ENCODE data around the gene ACVRL1.

ACVRL1 gene

DNA sequence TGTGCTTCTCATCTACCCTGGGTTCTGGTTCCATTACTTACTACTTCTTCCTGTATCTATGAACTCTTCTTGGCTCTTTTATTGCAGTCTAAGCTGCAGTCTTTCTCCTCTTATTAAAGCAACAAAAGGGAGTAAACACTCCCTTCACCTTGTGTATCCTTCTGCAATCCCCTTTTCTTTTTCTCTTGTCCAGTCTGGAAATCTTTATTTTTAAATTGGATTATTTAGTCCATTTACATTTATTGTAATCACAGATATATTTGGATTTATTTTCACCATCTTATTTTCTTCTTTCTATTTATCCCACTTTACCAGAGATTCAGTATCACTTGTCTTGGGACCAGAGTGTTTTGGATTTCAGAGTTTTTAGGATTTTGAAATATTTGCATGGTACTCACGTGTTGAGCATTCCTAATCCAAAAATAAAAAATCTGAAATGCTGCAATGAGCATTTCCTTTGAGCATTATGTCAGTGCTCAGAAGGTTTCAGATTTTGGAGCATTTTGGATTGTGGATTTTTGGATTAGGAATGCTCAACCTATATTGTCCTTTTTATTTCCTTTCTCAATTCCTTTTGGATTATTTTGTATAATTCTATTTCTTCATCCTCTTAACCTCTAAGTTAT, 37.4 kb downstream of the ACVRL1 start:
- no peak for DNase-seq

- no peak for DNase-seq
Measured at GRCh38 chr12:51947246-51947996, 40.1 kb downstream of the ACVRL1 start.

DNA sequence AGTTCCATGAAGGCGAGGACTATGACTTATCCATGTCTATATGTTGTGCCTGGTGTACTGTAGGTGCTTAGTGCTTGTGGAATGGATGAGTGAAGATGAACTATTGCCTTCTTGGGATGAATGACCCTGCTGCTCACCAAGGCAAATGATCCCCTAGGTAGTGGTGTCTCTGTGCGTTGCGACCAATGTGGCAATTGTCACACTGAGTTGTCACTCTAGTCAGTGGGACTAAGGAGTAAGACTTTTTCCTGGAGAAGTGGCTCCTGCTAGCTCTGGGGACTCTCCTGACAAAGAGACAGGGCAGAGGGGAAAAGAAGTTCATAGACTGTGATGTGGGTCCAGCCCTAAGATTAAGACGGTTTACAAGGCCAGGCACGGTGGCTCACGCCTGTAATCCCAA, 40.8 kb downstream of the ACVRL1 start:
- no peak for DNase-seq

DNA sequence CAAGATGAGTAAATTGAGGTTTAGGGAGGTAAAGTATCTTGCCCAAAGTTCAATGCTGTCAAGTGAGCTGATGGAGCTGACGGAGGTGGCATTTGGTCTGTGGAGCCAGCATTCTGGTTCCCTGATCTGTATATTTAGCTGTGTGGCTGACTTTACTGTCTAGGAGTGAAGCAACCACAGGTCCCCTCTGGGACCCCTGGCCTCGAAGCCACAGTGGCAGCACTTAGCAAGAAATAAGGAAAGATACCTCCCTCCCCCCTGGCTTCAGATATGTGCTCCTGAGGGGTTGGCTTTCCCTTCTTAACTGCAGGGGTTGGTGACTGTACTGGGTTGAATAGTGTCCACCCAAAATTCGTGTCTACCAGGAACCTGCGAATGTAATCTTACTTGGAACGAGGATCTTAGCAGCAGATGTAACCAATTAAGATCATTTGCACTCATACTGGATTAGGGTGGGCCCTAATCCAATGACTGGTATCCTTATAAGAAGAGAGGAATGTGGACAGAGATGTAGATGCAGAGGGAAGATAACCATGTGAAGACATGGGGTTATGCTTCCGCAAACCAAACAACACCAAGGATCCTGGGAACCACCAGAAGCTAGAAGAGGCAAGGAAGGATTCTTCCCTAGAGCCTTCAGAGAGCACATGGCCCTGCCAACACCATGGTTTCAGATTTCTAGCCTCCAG, 42.2 kb downstream of the ACVRL1 start:
- no peak for DNase-seq

GRCh38 chr12:51950682-51951198, 43.4 kb downstream of the ACVRL1 start:
- no peak for DNase-seq

DNA sequence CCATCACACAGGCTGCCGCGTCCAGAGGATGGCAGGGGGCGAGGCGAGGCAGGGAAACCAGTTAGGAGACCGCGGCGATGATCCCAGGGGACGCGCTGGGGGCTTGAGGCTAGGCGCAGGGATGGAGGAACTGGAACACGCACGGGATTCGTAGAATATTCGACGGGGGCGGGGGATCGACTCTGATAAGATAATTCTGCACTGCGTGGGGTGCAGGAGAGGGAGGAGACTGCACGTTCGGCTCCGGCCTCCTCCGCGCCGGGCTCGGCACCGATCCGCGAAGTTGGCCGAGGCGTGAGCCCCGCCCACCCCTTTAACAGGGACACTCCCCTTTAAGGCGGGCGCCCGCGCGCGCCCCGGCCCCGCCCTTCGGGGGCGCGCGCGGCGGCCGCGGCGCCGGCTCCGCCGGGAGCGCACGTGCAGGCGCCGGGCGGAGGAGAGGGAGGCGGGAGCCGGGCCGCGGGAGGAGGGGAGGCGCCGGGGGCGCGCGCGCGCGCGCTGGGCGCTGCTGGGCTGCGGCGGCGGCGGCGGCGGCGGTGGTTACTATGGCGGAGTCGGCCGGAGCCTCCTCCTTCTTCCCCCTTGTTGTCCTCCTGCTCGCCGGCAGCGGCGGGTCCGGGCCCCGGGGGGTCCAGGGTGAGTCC, 44.0 kb downstream of the ACVRL1 start, which contains the start of gene ACVR1B:
TSS of gene ACVR1B (plus strand) at position 501 of the 644 bp plus-strand sequence. CDS start at position 546, 45 bp downstream.
- peak; percentile 89 for DNase-seq

DNA sequence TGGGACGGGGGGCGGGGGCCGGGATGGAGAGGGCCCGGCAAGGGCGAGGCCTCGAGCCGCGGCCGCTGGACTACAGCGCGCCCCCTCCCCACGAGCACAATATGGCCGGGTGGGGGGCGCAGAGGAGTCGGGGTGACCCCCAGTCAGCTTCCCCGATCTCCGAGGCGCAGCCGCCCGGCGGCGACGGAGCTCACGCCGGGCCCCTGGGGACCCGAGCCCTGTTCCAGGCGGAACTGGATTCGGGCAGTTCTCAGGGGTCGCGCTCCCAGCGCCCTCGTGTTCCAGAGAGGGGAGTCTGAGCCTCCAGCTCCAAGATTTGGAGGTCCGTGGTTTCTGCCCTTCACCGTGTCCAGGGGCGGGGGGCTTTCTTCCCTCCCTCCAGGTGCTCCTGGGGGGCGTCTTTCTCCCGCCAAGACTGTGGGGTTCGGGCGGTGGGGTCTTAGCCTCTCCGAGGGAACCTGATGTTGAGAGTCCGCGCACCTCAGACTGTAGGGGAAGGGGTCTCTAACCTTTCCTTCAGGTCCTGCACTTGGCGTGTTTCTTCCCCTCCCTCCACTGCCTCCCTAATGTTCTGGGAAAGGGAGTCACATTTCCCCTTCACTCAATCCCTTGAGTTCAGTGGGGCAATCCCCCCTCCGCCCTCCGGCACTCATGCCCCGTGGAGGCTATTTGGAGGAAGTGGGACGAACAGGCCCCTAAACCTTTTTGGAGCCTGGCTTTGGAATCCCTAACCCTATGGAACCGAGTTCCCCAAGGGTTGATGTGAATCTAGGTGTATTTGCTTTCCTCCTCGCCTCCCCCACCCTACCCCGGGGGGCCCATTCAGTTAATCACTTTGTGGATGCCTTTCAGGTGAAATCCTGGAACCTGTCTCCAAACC, 44.8 kb downstream of the ACVRL1 start:
- no peak for DNase-seq

DNA sequence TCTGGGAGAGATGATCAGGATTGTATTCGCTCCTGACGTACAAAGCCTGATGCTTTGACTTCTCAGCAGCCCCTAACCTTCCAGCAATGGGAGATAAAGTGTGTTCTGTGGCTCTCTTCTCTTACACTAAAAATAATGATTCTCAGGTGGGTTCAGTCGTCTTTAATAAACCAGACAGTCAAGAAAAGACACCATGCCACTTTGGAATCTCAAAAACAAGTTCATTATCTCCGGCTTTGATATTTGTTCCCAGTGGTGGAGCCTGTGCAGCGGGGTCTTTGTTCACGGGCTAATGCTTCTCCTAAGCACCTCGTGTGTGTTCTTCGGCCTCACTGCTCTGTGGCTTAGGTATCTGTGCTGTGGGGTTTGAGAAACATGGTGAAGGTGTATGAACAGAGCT, 45.8 kb downstream of the ACVRL1 start:
- no peak for DNase-seq

DNA sequence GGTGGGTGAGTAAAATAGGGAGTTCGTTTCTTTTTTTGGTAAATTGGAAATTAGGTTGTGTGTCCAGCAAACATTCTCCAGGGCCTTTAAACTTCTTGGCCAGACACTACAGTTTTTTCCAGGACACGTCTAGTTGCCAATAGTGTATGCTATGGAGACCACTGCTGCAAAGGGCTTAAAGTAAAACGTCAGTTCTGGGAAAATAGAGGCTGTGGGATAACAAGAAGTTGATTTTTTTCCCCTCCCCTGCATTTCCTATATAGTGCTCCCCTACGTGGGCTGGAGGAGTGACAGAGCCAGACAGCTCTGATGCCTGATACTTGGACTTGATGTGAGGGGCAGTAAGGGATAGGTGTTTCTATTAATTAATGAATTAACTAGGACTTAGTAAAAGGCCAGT, 46.6 kb downstream of the ACVRL1 start:
- DNase-seq: no peak

GRCh38 chr12:51954561-51955361, 47.5 kb downstream of the ACVRL1 start:
- DNase-seq: no peak

DNA sequence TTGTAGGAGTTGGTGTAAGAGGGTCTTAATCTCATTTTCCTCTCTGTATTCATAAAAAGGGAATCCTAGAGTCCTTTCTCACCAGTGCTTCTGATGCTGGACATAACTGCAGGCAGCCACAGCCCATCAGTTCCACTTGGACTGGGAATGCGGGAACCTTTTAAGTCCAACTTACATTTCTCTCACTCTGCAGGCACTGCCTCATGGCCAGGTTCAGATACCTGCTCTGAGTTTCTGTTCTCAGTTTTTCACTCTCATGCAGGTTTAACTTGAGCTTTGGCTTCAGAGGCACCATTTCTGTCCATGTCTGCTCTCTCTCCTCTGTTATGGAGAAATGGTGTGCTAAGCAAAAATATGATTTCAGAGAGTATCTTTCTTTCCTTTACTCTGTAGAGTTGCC, 48.4 kb downstream of the ACVRL1 start:
- DNase-seq: no peak

DNA sequence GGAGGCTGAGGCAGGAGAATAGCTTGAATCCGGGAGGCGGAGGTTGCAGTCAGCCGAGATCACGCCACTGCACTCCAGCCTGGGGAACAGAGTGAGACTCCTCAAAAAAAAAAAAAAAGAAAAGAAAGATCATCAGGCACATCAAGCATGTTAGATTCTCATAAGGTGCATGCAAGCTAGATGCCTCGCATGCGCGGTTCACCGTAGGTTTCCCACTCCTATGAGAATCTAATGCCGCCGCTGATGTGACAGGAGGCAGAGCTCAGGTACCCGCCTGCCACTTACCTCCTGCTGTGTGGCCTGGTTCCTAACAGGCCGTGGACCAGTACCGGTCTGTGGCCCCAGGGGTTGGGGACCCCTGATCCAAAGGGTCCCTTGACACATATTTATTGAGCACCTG, 51.2 kb downstream of the ACVRL1 start:
- DNase-seq: no peak

- DNase-seq: no peak
Measured at GRCh38 chr12:51959211-51959610, 51.9 kb downstream of the ACVRL1 start.

DNA sequence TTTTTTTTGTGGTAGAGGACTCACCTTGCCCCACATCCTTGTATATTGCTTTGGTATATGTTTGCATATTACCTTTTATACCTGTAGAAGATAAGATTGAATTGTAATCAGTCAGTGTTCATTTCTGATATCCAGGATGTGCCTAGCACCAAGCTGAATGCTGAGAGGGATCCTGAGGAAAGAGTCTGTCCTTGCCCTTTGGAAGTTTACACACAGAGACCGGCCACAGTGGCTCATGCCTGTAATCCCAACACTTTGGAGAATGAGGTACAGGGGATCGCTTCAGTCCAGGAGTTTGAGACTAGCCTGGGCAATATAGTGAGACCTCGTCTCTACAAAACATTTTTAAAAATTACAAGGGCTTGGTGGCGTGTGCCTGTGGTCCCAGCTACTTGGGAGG, 52.6 kb downstream of the ACVRL1 start:
- DNase-seq: no peak

- no peak for DNase-seq
Measured at GRCh38 chr12:51960488-51960887, 53.2 kb downstream of the ACVRL1 start.

- no peak for DNase-seq
Measured at GRCh38 chr12:51960890-51961289, 53.6 kb downstream of the ACVRL1 start.

DNA sequence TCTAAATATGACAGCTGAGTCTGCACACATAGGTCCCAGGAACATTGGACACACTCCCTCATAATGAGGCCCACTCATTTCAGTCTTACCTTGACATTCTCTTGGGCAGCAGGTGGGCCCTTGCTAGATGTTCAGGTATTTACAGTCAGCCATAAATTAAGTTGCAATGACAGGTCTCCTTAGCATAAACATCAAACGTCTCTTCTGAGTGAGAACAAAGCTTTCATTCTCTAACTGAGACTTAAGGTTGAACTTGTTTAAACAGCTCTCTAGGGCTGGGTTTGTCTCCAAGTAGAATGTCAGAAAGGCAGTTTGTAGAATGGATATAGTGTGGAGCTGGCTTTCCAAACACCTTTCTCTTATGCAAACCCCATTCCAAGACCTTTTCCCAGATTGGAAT, 54.5 kb downstream of the ACVRL1 start:
- DNase-seq: no peak

- DNase-seq: no peak
Measured at GRCh38 chr12:51962737-51963136, 55.4 kb downstream of the ACVRL1 start.

GRCh38 chr12:51963477-51963876, 56.2 kb downstream of the ACVRL1 start:
- DNase-seq: no peak

DNA sequence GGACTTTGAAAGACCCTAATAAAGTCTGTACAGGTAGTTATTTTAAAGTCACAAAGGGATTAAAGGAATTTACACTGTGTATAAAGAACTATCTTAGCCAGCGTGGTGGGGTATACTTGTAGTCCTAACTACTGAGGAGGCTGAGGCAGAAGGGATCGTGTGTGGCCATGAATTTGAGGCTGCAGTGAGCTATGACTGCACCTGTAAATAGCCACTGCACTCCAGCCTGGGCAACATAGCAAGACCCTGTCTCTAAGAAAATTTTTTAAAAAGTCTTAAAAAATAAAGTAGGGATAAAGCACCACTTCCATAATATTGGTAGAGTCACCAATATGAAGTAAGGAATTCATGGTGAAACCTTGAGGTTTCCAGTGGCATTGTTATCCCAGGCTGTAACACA, 62.3 kb downstream of the ACVRL1 start:
- DNase-seq: no peak

DNA sequence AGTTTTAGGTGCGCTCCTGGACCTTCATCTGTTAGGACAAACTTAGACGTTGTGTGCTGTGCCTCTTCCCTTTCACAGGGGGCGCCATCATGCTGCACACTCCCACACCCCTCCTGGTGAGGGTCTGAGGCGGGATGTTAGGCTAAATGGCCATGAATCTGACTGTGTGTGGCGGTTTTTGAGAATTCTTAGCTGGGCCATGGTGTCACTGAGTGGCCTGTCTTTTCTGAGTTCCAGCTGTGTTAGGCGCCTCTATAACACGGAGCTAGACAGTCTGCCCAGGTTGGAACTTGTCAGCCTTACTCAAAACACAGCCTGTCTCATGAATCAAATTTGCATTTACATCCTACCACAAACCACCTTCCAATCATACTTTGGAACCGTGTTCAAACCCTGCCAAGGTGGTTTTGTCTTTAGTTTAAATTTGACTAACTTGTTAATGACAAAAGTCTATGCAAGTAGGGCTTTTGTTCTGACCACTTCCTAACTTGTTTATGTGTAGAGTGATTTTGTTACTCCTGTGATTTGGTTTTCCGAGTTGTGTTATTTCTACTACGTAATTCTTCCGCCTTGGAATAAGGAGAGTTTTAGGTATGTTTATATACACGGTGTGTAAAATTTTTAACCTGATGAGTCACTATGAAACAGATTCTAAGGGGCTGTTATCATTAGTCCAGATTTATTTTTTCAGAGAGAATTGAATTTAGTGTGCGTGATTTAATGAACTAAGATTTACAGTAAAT, 63.8 kb downstream of the ACVRL1 start:
- DNase-seq: peak; percentile 96
